ENCODE results near the gene USP46. TPM values are rescaled to one million over a fixed set of nuclear protein-coding genes. Genes with fewer than 3 reads are reported as not detected.

The USP46 gene
- total and polyA plus RNA-seq, 3 donors from 2014 or later, result 22.9 to 33.9 (median 26.4) TPM

DNA sequence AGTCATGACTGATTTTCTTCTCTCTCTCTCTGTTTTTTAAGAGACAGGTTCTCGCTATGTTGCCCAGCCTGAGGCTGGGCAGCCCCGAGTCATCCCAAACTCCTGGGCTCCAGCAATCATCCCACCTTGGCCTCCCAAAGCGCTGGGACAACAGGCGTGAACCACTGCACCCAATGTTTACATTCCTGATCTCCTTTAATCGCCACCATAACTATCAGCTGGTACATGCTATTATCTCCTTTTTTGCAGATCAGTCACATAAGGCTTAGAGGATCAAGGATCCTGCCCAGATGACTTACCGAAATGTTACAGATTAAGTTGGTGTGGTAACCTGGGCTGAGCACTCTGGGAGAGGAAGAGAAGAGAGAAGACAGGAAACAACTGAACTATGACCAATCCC lies 1.5 kb upstream of the USP46 start:
- Histone ChIP-seq H3K4me1 (peaks cover 13% of the 10 kb centered on the region), H3K36me3 (ENCODE audit: low read depth, missing control alignments) (no peaks in the 10 kb centered on the region), H3K9me3 (no peaks in the 10 kb centered on the region), H3K4me3 (no peak overlapping the region), H3K27ac (no peak overlapping the region), H3K27me3 (no peaks in the 10 kb centered on the region)
- WGBS, 2 donors, result 60 to 73% methylated on average over 6 of the region's 6 CpGs
- no peak for DNase-seq
- TF ChIP-seq, protein P1, sequence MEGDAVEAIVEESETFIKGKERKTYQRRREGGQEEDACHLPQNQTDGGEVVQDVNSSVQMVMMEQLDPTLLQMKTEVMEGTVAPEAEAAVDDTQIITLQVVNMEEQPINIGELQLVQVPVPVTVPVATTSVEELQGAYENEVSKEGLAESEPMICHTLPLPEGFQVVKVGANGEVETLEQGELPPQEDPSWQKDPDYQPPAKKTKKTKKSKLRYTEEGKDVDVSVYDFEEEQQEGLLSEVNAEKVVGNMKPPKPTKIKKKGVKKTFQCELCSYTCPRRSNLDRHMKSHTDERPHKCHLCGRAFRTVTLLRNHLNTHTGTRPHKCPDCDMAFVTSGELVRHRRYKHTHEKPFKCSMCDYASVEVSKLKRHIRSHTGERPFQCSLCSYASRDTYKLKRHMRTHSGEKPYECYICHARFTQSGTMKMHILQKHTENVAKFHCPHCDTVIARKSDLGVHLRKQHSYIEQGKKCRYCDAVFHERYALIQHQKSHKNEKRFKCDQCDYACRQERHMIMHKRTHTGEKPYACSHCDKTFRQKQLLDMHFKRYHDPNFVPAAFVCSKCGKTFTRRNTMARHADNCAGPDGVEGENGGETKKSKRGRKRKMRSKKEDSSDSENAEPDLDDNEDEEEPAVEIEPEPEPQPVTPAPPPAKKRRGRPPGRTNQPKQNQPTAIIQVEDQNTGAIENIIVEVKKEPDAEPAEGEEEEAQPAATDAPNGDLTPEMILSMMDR (IDR thresholded peaks at IDR 0.05), result no peak
- TF ChIP-seq POLR2A (IDR thresholded peaks at IDR 0.05), result no peak
- intact Hi-C loops (cut with DNase I; ENCODE audit: low total_unique reads), result no loop called here

GRCh38 chr4:52659722-52660261 lies 691 bp upstream of the USP46 start:
- TF ChIP-seq POLR2A (IDR thresholded peaks at IDR 0.05), result no peak
- WGBS, 2 donors, result 0 to 1% methylated on average over 7 to 45 of the region's 45 CpGs
- intact Hi-C loops (cut with DNase I; ENCODE audit: low total_unique reads), result no loop called here
- Histone ChIP-seq H3K4me3 (peak overlapping the region; percentile 79 to 86), H3K9me3 (no peaks in the 10 kb centered on the region), H3K4me1 (peaks cover 19% of the 10 kb centered on the region), H3K36me3 (ENCODE audit: low read depth, missing control alignments) (no peaks in the 10 kb centered on the region), H3K27me3 (no peaks in the 10 kb centered on the region), H3K27ac (peak overlapping the region; percentile 89 to 97)
- DNase-seq, result peak; percentile 66

DNA sequence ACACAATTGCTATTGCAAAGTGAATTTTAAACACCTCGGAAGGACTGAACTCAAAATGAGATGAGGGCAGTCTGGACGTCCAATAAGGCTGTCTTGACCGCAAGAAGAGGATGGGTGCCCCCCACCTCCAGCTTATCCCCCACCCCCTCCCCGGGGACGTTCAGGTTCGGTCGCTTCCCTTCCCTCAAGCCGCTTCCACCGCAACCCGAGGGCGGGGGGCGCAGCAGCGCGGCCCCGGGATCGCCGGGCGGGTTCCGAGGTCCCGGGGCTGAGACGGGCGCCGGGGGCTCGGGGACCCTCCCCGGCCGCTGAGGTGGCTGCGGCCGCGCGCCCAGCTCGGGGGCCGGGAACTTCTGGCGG lies 480 bp downstream of the USP46 start:
- no peak for TF ChIP-seq POLR2A (IDR thresholded peaks at IDR 0.05)
- TF ChIP-seq, protein P1 (IDR thresholded peaks at IDR 0.05), result no peak
- peak overlapping the region; percentile 89 to 97 for H3K27ac ChIP-seq
- no peaks in the 10 kb centered on the region for H3K9me3 ChIP-seq
- WGBS, 2 donors, result 0% methylated on average over 11 to 33 of the region's 33 CpGs
- no peaks in the 10 kb centered on the region for H3K36me3 ChIP-seq (ENCODE audit: low read depth, missing control alignments)
- H3K4me3 ChIP-seq, result peak overlapping the region; percentile 79 to 86
- intact Hi-C loops (cut with DNase I; ENCODE audit: low total_unique reads), result no loop called here
- DNase-seq, result no peak
- peaks cover 23% of the 10 kb centered on the region for H3K4me1 ChIP-seq
- H3K27me3 ChIP-seq, result no peaks in the 10 kb centered on the region

- 21% methylated on average over 18 of the region's 18 CpGs for WGBS, 2 donors
- peak overlapping the region; percentile 79 to 86 for H3K4me3 ChIP-seq
- intact Hi-C loops (cut with DNase I; ENCODE audit: low total_unique reads), result no loop called here
- no peaks in the 10 kb centered on the region for H3K9me3 ChIP-seq
- H3K36me3 ChIP-seq (ENCODE audit: low read depth, missing control alignments), result no peaks in the 10 kb centered on the region
- H3K27me3 ChIP-seq, result no peaks in the 10 kb centered on the region
- no peak for TF ChIP-seq POLR2A (IDR thresholded peaks at IDR 0.05)
- TF ChIP-seq, protein P1 (IDR thresholded peaks at IDR 0.05), result no peak
- peak; percentile 43 for DNase-seq
- peaks cover 23% of the 10 kb centered on the region for H3K4me1 ChIP-seq
- peak overlapping the region in 1 of 2 donors; percentile 97 for H3K27ac ChIP-seq
Observed at GRCh38 chr4:52657618-52658501, 1.2 kb downstream of the USP46 start.

DNA sequence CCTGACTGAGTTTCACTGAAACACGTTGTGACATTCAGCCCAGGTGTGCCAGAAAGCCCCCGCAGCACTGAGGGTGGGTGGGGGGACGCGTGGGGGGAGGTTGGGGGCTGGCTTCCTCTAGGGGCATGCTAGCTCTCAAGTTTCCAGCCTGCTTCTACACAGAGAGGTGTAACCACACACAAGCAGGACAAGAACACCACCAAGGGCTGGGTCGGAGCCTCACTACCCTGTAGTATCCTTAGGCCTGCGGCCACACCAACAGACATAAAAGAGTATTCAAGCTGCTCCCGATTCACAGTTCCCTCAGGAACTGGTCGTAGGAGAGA lies 1.8 kb downstream of the USP46 start:
- Histone ChIP-seq H3K4me1 (peaks cover 23% of the 10 kb centered on the region), H3K27me3 (no peaks in the 10 kb centered on the region), H3K4me3 (no peak overlapping the region), H3K36me3 (ENCODE audit: low read depth, missing control alignments) (no peaks in the 10 kb centered on the region), H3K9me3 (no peaks in the 10 kb centered on the region), H3K27ac (peak overlapping the region in 1 of 2 donors; percentile 97)
- intact Hi-C loops (cut with DNase I; ENCODE audit: low total_unique reads), result no loop called here
- 29 to 41% methylated on average over 6 to 8 of the region's 8 CpGs for WGBS, 2 donors
- TF ChIP-seq POLR2A (IDR thresholded peaks at IDR 0.05), result no peak
- TF ChIP-seq, protein P1 (IDR thresholded peaks at IDR 0.05), result no peak
- DNase-seq, result peak; percentile 36
